ENCODE measurements around the gene PLXDC1. TPM values are rescaled to one million over a fixed set of nuclear protein-coding genes. Genes with fewer than 3 reads are reported as not detected.

Gene PLXDC1
- total RNA-seq, 1 experiment from 2014 or later = 0.52 TPM

DNA sequence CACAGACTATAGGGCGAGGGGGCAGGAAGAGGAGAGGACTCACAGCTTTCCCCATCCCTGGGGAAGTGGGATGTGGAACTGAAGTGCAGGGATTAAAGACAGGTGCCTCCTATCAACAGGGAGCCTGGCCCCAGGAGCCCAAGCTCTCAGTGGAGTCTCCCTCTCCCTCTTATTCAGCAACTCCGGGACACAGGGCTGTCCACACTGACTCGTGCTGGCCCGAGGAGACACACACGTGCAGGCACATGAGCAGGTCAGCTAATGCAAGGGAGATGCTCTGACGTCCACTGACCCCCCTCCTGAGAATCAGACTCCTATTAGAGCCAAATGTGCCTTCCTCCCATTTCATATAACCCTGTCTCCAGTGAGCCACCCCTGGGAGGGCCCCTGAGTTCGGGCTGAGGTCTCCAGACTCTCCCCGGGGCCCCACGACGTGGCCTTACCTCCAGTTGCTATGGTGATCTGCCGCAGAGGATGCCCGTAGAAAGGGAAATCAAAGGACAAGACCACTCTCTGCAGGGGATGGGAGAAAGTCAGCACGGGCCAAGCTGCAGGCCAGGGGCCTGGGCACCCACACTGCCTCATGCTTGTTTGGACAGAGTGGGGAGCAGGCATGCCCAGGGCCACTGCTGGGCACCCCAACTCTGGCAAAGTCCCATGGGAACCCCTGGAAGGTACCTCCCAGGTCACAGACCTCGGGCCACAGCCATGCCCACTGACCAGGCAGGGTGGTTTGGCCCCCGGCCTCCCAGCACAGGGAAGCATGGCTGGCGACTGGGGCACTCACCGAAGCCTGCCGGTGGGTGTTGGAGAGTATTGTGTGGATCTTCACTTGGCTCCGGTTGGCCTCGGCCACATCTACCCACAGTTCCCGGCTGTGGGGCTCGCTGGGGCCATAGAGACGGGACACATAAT lies 42.7 kb downstream of the PLXDC1 start:
- CTCF ChIA-PET = interaction anchor here (0.5 to 1.0 kb wide), 5 partner anchors 37 to 675 kb away, joined by 3 to 4 read pairs (median 3); no protein-coding TSS in a partner anchor
- peaks cover 15% of the 10 kb centered on the region for H3K4me1 Mint-ChIP-seq (ENCODE audit: low read depth, unreplicated experiment)

DNA sequence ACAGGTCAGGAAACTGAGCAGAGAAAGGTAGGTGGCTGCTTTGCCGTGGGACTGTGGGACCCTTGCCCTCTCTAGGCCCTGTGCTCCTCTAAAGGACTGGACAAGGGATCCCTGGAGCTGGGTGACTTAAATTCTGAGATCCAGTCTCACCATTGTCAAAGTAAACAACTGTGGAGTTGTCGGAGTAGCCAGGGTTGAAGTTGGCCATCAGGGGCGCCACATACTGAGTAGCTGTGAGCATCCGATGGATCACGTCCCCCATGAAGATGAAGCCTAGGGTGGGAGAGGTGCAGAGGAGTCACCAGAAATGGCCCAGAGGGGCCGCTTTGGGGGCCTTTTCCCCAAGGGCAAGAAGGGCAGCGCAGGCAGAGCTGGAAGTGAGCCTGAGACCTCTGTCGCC lies 43.5 kb downstream of the PLXDC1 start:
- DNase-seq = no peak
- BruUV-seq (replicated peaks) = no TSS peak

More for the DNA sequence above, 42.7 kb downstream of the PLXDC1 start:
- no peak for DNase-seq
- no peaks in the 10 kb centered on the region for H3K36me3 Mint-ChIP-seq (ENCODE audit: insufficient read depth, unreplicated experiment)
- no peaks in the 10 kb centered on the region for H3K9me3 Mint-ChIP-seq (ENCODE audit: low read depth, unreplicated experiment)
- no peak overlapping the region for H3K4me3 Mint-ChIP-seq (ENCODE audit: low read depth, unreplicated experiment)
- TF ChIP-seq, protein P1, sequence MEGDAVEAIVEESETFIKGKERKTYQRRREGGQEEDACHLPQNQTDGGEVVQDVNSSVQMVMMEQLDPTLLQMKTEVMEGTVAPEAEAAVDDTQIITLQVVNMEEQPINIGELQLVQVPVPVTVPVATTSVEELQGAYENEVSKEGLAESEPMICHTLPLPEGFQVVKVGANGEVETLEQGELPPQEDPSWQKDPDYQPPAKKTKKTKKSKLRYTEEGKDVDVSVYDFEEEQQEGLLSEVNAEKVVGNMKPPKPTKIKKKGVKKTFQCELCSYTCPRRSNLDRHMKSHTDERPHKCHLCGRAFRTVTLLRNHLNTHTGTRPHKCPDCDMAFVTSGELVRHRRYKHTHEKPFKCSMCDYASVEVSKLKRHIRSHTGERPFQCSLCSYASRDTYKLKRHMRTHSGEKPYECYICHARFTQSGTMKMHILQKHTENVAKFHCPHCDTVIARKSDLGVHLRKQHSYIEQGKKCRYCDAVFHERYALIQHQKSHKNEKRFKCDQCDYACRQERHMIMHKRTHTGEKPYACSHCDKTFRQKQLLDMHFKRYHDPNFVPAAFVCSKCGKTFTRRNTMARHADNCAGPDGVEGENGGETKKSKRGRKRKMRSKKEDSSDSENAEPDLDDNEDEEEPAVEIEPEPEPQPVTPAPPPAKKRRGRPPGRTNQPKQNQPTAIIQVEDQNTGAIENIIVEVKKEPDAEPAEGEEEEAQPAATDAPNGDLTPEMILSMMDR (IDR thresholded peaks at IDR 0.05; ENCODE audit: unreplicated experiment) = no peak
- H3K27ac Mint-ChIP-seq (ENCODE audit: unreplicated experiment) = no peak overlapping the region
- peaks cover 92% of the 10 kb centered on the region for H3K27me3 Mint-ChIP-seq (ENCODE audit: unreplicated experiment)
- intact Hi-C loops (cut with micrococcal nuclease; ENCODE audit: unreplicated experiment) = no loop called here
- BruUV-seq (replicated peaks) = no TSS peak

DNA sequence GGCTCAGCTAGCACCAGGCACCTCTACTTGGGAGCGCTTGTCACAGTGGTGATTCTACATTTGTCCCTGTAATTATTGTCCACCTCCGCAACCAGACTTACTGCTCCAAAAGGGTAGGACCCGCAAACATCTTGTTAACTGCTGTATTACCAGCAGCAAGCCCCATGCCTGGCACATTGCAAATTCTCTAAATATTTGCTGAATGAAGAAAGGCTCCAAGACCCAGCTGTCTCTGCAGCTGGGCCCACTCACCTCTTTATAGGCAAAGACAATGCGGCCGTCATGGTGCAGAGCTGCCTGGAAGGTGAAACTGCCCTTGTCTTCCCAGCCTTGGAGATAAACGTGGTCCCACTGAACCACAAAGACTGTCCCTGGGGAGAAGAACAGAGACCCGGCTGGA lies 44.3 kb downstream of the PLXDC1 start:
- Mint-ChIP-seq H3K4me1 (ENCODE audit: low read depth, unreplicated experiment) (peaks cover 15% of the 10 kb centered on the region), H3K4me3 (ENCODE audit: low read depth, unreplicated experiment) (no peak overlapping the region), H3K36me3 (ENCODE audit: insufficient read depth, unreplicated experiment) (no peaks in the 10 kb centered on the region), H3K27ac (ENCODE audit: unreplicated experiment) (no peak overlapping the region), H3K27me3 (ENCODE audit: unreplicated experiment) (peaks cover 76% of the 10 kb centered on the region), H3K9me3 (ENCODE audit: low read depth, unreplicated experiment) (no peaks in the 10 kb centered on the region)
- intact Hi-C loops (cut with micrococcal nuclease; ENCODE audit: unreplicated experiment) = loop anchor here (2.0 kb wide), 1 partner anchor 20 kb away; no protein-coding TSS in a partner anchor
- TF ChIP-seq, protein P1 (IDR thresholded peaks at IDR 0.05; ENCODE audit: unreplicated experiment) = no peak
- BruUV-seq (replicated peaks) = no TSS peak
- CTCF ChIA-PET = interaction anchor here (0.7 to 2.1 kb wide), 3 partner anchors 20 to 607 kb away, joined by 3 to 7 read pairs (median 4); no protein-coding TSS in a partner anchor
- no peak for DNase-seq

More for the DNA sequence above, 43.5 kb downstream of the PLXDC1 start:
- no peak overlapping the region for H3K4me3 Mint-ChIP-seq (ENCODE audit: low read depth, unreplicated experiment)
- H3K27ac Mint-ChIP-seq (ENCODE audit: unreplicated experiment) = no peak overlapping the region
- CTCF ChIA-PET = interaction anchor here (0.5 to 1.0 kb wide), 4 partner anchors 20 to 675 kb away, joined by 3 to 4 read pairs (median 3); no protein-coding TSS in a partner anchor
- no peaks in the 10 kb centered on the region for H3K36me3 Mint-ChIP-seq (ENCODE audit: insufficient read depth, unreplicated experiment)
- H3K27me3 Mint-ChIP-seq (ENCODE audit: unreplicated experiment) = peaks cover 84% of the 10 kb centered on the region
- H3K9me3 Mint-ChIP-seq (ENCODE audit: low read depth, unreplicated experiment) = no peaks in the 10 kb centered on the region
- H3K4me1 Mint-ChIP-seq (ENCODE audit: low read depth, unreplicated experiment) = peaks cover 15% of the 10 kb centered on the region
- TF ChIP-seq, protein P1 (IDR thresholded peaks at IDR 0.05; ENCODE audit: unreplicated experiment) = peak; percentile 33
- intact Hi-C loops (cut with micrococcal nuclease; ENCODE audit: unreplicated experiment) = loop anchor here (2.0 kb wide), 1 partner anchor 21 kb away; no protein-coding TSS in a partner anchor

DNA sequence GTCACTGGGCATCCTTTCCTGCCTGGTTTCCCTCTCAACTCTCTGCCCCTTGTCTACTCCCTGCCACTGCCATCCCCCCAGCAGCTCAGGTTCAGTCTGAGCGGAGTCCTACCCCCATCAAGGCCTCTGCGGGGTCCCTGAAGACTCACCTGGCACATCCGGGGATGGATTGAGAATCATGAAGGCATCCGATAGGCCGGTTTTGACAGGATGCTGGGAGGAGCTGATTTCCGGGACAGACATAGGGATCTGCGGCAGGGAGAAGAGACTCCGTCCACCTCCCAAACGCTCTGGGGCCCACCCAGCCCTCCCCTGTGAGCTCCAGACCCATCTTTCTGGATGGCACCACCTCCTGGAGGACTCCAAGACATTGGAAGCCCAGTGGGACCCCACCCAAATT lies 45.7 kb downstream of the PLXDC1 start:
- Mint-ChIP-seq H3K36me3 (ENCODE audit: insufficient read depth, unreplicated experiment) (no peaks in the 10 kb centered on the region), H3K4me1 (ENCODE audit: low read depth, unreplicated experiment) (peaks cover 9% of the 10 kb centered on the region), H3K27me3 (ENCODE audit: unreplicated experiment) (peaks cover 62% of the 10 kb centered on the region), H3K27ac (ENCODE audit: unreplicated experiment) (no peak overlapping the region), H3K4me3 (ENCODE audit: low read depth, unreplicated experiment) (no peak overlapping the region), H3K9me3 (ENCODE audit: low read depth, unreplicated experiment) (no peaks in the 10 kb centered on the region)
- TF ChIP-seq, protein P1 (IDR thresholded peaks at IDR 0.05; ENCODE audit: unreplicated experiment) = no peak
- BruUV-seq (replicated peaks) = no TSS peak
- CTCF ChIA-PET = interaction anchor here (0.5 to 2.7 kb wide), 12 partner anchors 9 to 855 kb away, joined by 3 to 9 read pairs (median 4); no protein-coding TSS in a partner anchor
- DNase-seq = no peak
- intact Hi-C loops (cut with micrococcal nuclease; ENCODE audit: unreplicated experiment) = loop anchor here (2.0 kb wide), 1 partner anchor 19 kb away; no protein-coding TSS in a partner anchor
